Central memory CD4-positive, alpha-beta T cell (primary cell): ENCODE data around the gene ERI2.
A peak's percentile ranks its signal among the peaks of the same experiment; 100 is the strongest.
"Not testable (repeated sequence)": the region's sequence is repeated elsewhere in the genome, so short reads cannot be mapped to it uniquely, and the experiment has no call there.

ENCODE experiments used
- DNase-seq: peaks from one replicate; pipeline ENCODE4 v3.0.0; 2022

The ERI2 gene

GRCh38 chr16:20814784-20815183 lies 8.5 kb upstream of the ERI2 start:
- no peak for DNase-seq

- DNase-seq, result no peak
These were observed 6.2 kb upstream of the ERI2 start for GRCh38 chr16:20812510-20812909.

GRCh38 chr16:20811889-20812439 lies 5.7 kb upstream of the ERI2 start:
- DNase-seq, result no peak

GRCh38 chr16:20807862-20808261 lies 1.6 kb upstream of the ERI2 start:
- DNase-seq, result no peak

- DNase-seq, result not testable (repeated sequence)
These were observed 546 bp downstream of the ERI2 start for GRCh38 chr16:20805684-20806167.

- no peak for DNase-seq
These were observed 2.6 kb downstream of the ERI2 start for GRCh38 chr16:20803561-20804214.

- DNase-seq, result no peak
These were observed 3.1 kb downstream of the ERI2 start for GRCh38 chr16:20803192-20803560.

- no peak for DNase-seq
These were observed 5.0 kb downstream of the ERI2 start for GRCh38 chr16:20801278-20801677.

- no peak for DNase-seq
These were observed 6.7 kb downstream of the ERI2 start for GRCh38 chr16:20799599-20799998.

GRCh38 chr16:20798364-20798763 lies 7.9 kb downstream of the ERI2 start:
- no peak for DNase-seq

- DNase-seq, result no peak
These were observed 14.2 kb downstream of the ERI2 start for GRCh38 chr16:20791923-20792612.

GRCh38 chr16:20789130-20789529 lies 17.1 kb downstream of the ERI2 start:
- DNase-seq, result no peak

GRCh38 chr16:20784204-20784603 lies 22.1 kb downstream of the ERI2 start:
- DNase-seq, result no peak

- DNase-seq, result no peak
These were observed 23.8 kb downstream of the ERI2 start for GRCh38 chr16:20782470-20782869.

GRCh38 chr16:20781697-20782096 lies 24.6 kb downstream of the ERI2 start:
- DNase-seq, result no peak

- DNase-seq, result peak; percentile 13
These were observed 31.4 kb downstream of the ERI2 start for GRCh38 chr16:20774703-20775362.

GRCh38 chr16:20773679-20774078 lies 32.6 kb downstream of the ERI2 start:
- no peak for DNase-seq

GRCh38 chr16:20768818-20769217 lies 37.5 kb downstream of the ERI2 start:
- no peak for DNase-seq

- no peak for DNase-seq
These were observed 38.2 kb downstream of the ERI2 start for GRCh38 chr16:20768121-20768520.

- DNase-seq, result no peak
These were observed 38.7 kb downstream of the ERI2 start for GRCh38 chr16:20767577-20767976.

- DNase-seq, result no peak
These were observed 40.0 kb downstream of the ERI2 start for GRCh38 chr16:20766294-20766693.

GRCh38 chr16:20765732-20766131 lies 40.5 kb downstream of the ERI2 start:
- DNase-seq, result no peak

GRCh38 chr16:20764448-20764847 lies 41.8 kb downstream of the ERI2 start:
- DNase-seq, result not testable (repeated sequence)
